ENCODE measurements around the gene ANKRD13A. TPM values are rescaled to one million over a fixed set of nuclear protein-coding genes. Genes with fewer than 3 reads are reported as not detected.

Gene ANKRD13A
- total and polyA plus RNA-seq, 2 experiments from 2014 or later, result 77.3 to 241 TPM

- in situ Hi-C loops (cut with MboI), result no loop called here
- Histone ChIP-seq H3K27me3 (replicated peaks; ENCODE audit: insufficient read depth) (no peaks in the 10 kb centered on the region), H3K9me2 (ENCODE audit: insufficient read depth) (no peaks in the 10 kb centered on the region), H3F3A (ENCODE audit: insufficient read depth) (peaks cover 22% of the 10 kb centered on the region), H4K20me1 (ENCODE audit: insufficient read depth) (no peaks in the 10 kb centered on the region), H3K79me2 (ENCODE audit: insufficient read depth) (no peaks in the 10 kb centered on the region), H3K4me2 (ENCODE audit: unreplicated experiment) (no peak overlapping the region), H3K9ac (no peak overlapping the region), H3K9me3 (ENCODE audit: low read depth) (no peaks in the 10 kb centered on the region), H3K36me3 (ENCODE audit: low read depth) (no peaks in the 10 kb centered on the region), H3K4me1 (ENCODE audit: insufficient read depth) (peaks cover 30% of the 10 kb centered on the region), H3K4me3 (no peak overlapping the region), H2AFZ (no peak overlapping the region), H3K27ac (no peak overlapping the region)
- TF ChIP-seq EZH2phosphoT487 (IDR thresholded peaks at IDR 0.05; ENCODE audit: insufficient read depth, low read depth) (no peak), EZH2 (IDR thresholded peaks at IDR 0.05; ENCODE audit: insufficient read depth, poor library complexity, severe bottlenecking) (no peak)
- DNase-seq, result no peak
- WGBS, 2 experiments (ENCODE audit: low coverage in 1 of 2, low lambda C conversion rate in 2 of 2, missing lambda C conversion rate in 2 of 2), result 78 to 85% methylated on average over 9 of the region's 9 CpGs
Observed at GRCh38 chr12:110058875-110059615, 59.8 kb downstream of the ANKRD13A start.

GRCh38 chr12:110059651-110060000, 60.4 kb downstream of the ANKRD13A start:
- H3K4me2 ChIP-seq (ENCODE audit: unreplicated experiment), result no peak overlapping the region
- no peaks in the 10 kb centered on the region for H3K9me3 ChIP-seq (ENCODE audit: low read depth)
- no peak overlapping the region for H3K4me3 ChIP-seq
- H3F3A ChIP-seq (ENCODE audit: insufficient read depth), result peaks cover 18% of the 10 kb centered on the region
- DNase-seq, result no peak
- H4K20me1 ChIP-seq (ENCODE audit: insufficient read depth), result no peaks in the 10 kb centered on the region
- H3K27me3 ChIP-seq (replicated peaks; ENCODE audit: insufficient read depth), result no peaks in the 10 kb centered on the region
- H2AFZ ChIP-seq, result no peak overlapping the region
- TF ChIP-seq EZH2 (IDR thresholded peaks at IDR 0.05; ENCODE audit: insufficient read depth, poor library complexity, severe bottlenecking) (no peak), EZH2phosphoT487 (IDR thresholded peaks at IDR 0.05; ENCODE audit: insufficient read depth, low read depth) (no peak)
- H3K79me2 ChIP-seq (ENCODE audit: insufficient read depth), result no peaks in the 10 kb centered on the region
- no peak overlapping the region for H3K27ac ChIP-seq
- H3K4me1 ChIP-seq (ENCODE audit: insufficient read depth), result peaks cover 29% of the 10 kb centered on the region
- H3K9me2 ChIP-seq (ENCODE audit: insufficient read depth), result no peaks in the 10 kb centered on the region
- WGBS, 2 experiments (ENCODE audit: low coverage in 1 of 2, low lambda C conversion rate in 2 of 2, missing lambda C conversion rate in 2 of 2), result 95 to 98% methylated on average over 2 of the region's 2 CpGs
- no peaks in the 10 kb centered on the region for H3K36me3 ChIP-seq (ENCODE audit: low read depth)
- in situ Hi-C loops (cut with MboI), result no loop called here
- no peak overlapping the region for H3K9ac ChIP-seq

GRCh38 chr12:110062241-110062640, 63.0 kb downstream of the ANKRD13A start:
- TF ChIP-seq EZH2phosphoT487 (IDR thresholded peaks at IDR 0.05; ENCODE audit: insufficient read depth, low read depth) (no peak), EZH2 (IDR thresholded peaks at IDR 0.05; ENCODE audit: insufficient read depth, poor library complexity, severe bottlenecking) (no peak)
- H3K9me3 ChIP-seq (ENCODE audit: low read depth), result no peaks in the 10 kb centered on the region
- peaks cover 13% of the 10 kb centered on the region for H3K4me1 ChIP-seq (ENCODE audit: insufficient read depth)
- no peak overlapping the region for H3K27ac ChIP-seq
- DNase-seq, result no peak
- H3K79me2 ChIP-seq (ENCODE audit: insufficient read depth), result no peaks in the 10 kb centered on the region
- H4K20me1 ChIP-seq (ENCODE audit: insufficient read depth), result no peaks in the 10 kb centered on the region
- in situ Hi-C loops (cut with MboI), result no loop called here
- H2AFZ ChIP-seq, result no peak overlapping the region
- H3K9me2 ChIP-seq (ENCODE audit: insufficient read depth), result no peaks in the 10 kb centered on the region
- H3F3A ChIP-seq (ENCODE audit: insufficient read depth), result no peaks in the 10 kb centered on the region
- H3K4me2 ChIP-seq (ENCODE audit: unreplicated experiment), result no peak overlapping the region
- H3K9ac ChIP-seq, result no peak overlapping the region
- WGBS, 2 experiments (ENCODE audit: low coverage in 1 of 2, low lambda C conversion rate in 2 of 2, missing lambda C conversion rate in 2 of 2), result 93 to 95% methylated on average over 2 of the region's 2 CpGs
- H3K36me3 ChIP-seq (ENCODE audit: low read depth), result no peaks in the 10 kb centered on the region
- no peaks in the 10 kb centered on the region for H3K27me3 ChIP-seq (replicated peaks; ENCODE audit: insufficient read depth)
- no peak overlapping the region for H3K4me3 ChIP-seq

- 73 to 76% methylated on average over 2 of the region's 2 CpGs for WGBS, 2 experiments (ENCODE audit: low coverage in 1 of 2, low lambda C conversion rate in 2 of 2, missing lambda C conversion rate in 2 of 2)
- H3K27ac ChIP-seq, result no peak overlapping the region
- H3F3A ChIP-seq (ENCODE audit: insufficient read depth), result no peaks in the 10 kb centered on the region
- H3K9me2 ChIP-seq (ENCODE audit: insufficient read depth), result no peaks in the 10 kb centered on the region
- H3K4me1 ChIP-seq (ENCODE audit: insufficient read depth), result peaks cover 2% of the 10 kb centered on the region
- DNase-seq, result no peak
- no peak overlapping the region for H3K4me2 ChIP-seq (ENCODE audit: unreplicated experiment)
- H4K20me1 ChIP-seq (ENCODE audit: insufficient read depth), result no peaks in the 10 kb centered on the region
- no peaks in the 10 kb centered on the region for H3K36me3 ChIP-seq (ENCODE audit: low read depth)
- H3K79me2 ChIP-seq (ENCODE audit: insufficient read depth), result no peaks in the 10 kb centered on the region
- no peak overlapping the region for H3K4me3 ChIP-seq
- no peaks in the 10 kb centered on the region for H3K27me3 ChIP-seq (replicated peaks; ENCODE audit: insufficient read depth)
- H3K9me3 ChIP-seq (ENCODE audit: low read depth), result no peaks in the 10 kb centered on the region
- H2AFZ ChIP-seq, result no peak overlapping the region
- TF ChIP-seq EZH2phosphoT487 (IDR thresholded peaks at IDR 0.05; ENCODE audit: insufficient read depth, low read depth) (no peak), EZH2 (IDR thresholded peaks at IDR 0.05; ENCODE audit: insufficient read depth, poor library complexity, severe bottlenecking) (no peak)
- H3K9ac ChIP-seq, result no peak overlapping the region
- in situ Hi-C loops (cut with MboI), result no loop called here
Observed at GRCh38 chr12:110065540-110065939, 66.3 kb downstream of the ANKRD13A start.
